A549 (cell line): Measurements from ENCODE around the gene IMMT. TPM values are rescaled to one million over a fixed set of nuclear protein-coding genes. Genes with fewer than 3 reads are reported as not detected.

Source experiments
- ATOH8 ChIP-seq: fragments of 250-450 bp; sonication (Bioruptor Pico); IDR thresholded peaks from 2 replicates; pipeline ENCODE4 v1.5.0; 2020; ENCODE audit warnings: low read depth, mild to moderate bottlenecking, moderate library complexity
- BHLHE40 ChIP-seq: IDR thresholded peaks from 2 replicates; pipeline ENCODE4 v1.6.1; 2012; ENCODE audit warnings: low read depth, low read length, inconsistent platforms
- CBX8 ChIP-seq: fragments of 200-600 bp; sonication (generic); IDR thresholded peaks from 2 replicates; pipeline ENCODE4 v1.6.1; 2016
- CEBPB ChIP-seq, 2 experiments: fragments of >200 bp in 1 of 2; sonication (Bioruptor Twin) in 1 of 2; formaldehyde crosslinking in 1 of 2; IDR thresholded peaks; 2 replicates each; pipeline ENCODE4 v1.6.1; 2012 to 2016
- CHD4 ChIP-seq: fragments of 200-600 bp; sonication (generic); IDR thresholded peaks from 2 replicates; pipeline ENCODE4 v1.6.1; 2016; ENCODE audit warnings: antibody characterized with exemption, mild to moderate bottlenecking, borderline replicate concordance
- E2F6 ChIP-seq: IDR thresholded peaks from 2 replicates; pipeline ENCODE4 v1.6.1; 2012; ENCODE audit warnings: low read depth, borderline replicate concordance
- EHMT2 ChIP-seq: fragments of 200-600 bp; sonication (generic); IDR thresholded peaks from 2 replicates; pipeline ENCODE4 v1.6.1; 2016; ENCODE audit warnings: antibody characterized with exemption, low read depth, mild to moderate bottlenecking, moderate library complexity
- EP300 ChIP-seq, 2 experiments: fragments of >200 bp; sonication (Bioruptor Twin); formaldehyde crosslinking; IDR thresholded peaks; 2 replicates in 1 of 2; 3 replicates in 1 of 2; pipeline ENCODE4 v1.6.1; 2016 to 2017
- FOSL2 ChIP-seq, 2 experiments: fragments of 450-650 bp in 1 of 2; fragments of >200 bp in 1 of 2; sonication (Bioruptor Twin) in 1 of 2; formaldehyde crosslinking; IDR thresholded peaks; 2 replicates each; pipeline versions ENCODE4 v1.5.0 to v1.6.1; 2016 to 2020; ENCODE audit warnings: mild to moderate bottlenecking in 1 of 2, moderate library complexity in 1 of 2
- FOXS1 ChIP-seq: fragments of 250-450 bp; sonication (Bioruptor Pico); IDR thresholded peaks from 2 replicates; pipeline ENCODE4 v1.5.0; 2020; ENCODE audit warnings: mild to moderate bottlenecking, moderate library complexity
- GATA3 ChIP-seq: IDR thresholded peaks from 2 replicates; pipeline ENCODE4 v1.6.1; 2012; ENCODE audit warnings: borderline replicate concordance
- HDAC2 ChIP-seq: fragments of 200-600 bp; sonication (generic); IDR thresholded peaks from 2 replicates; pipeline ENCODE4 v1.6.1; 2016
- HES2 ChIP-seq: fragments of >200 bp; sonication (Bioruptor Twin); formaldehyde crosslinking; IDR thresholded peaks from 2 replicates; pipeline ENCODE4 v1.6.1; 2016
- HOXB13 ChIP-seq: fragments of 250-450 bp; sonication (Bioruptor Pico); IDR thresholded peaks from 2 replicates; pipeline ENCODE4 v1.5.0; 2020; ENCODE audit warnings: low read depth, mild to moderate bottlenecking, moderate library complexity
- HOXB5 ChIP-seq: fragments of 250-450 bp; sonication (Bioruptor Pico); IDR thresholded peaks from 2 replicates; pipeline ENCODE4 v1.5.0; 2020; ENCODE audit warnings: mild to moderate bottlenecking, moderate library complexity
- NPAS2 ChIP-seq: fragments of 250-450 bp; sonication (Bioruptor Pico); IDR thresholded peaks from 2 replicates; pipeline ENCODE4 v1.8.0; 2022; ENCODE audit warnings: mild to moderate bottlenecking, moderate library complexity, borderline replicate concordance
- NR3C1 ChIP-seq: fragments of >200 bp; sonication (Bioruptor Twin); formaldehyde crosslinking; IDR thresholded peaks from 3 replicates; pipeline ENCODE4 v1.6.1; 2017
- PHF8 ChIP-seq: fragments of 200-600 bp; sonication (generic); IDR thresholded peaks from 2 replicates; pipeline ENCODE4 v1.6.1; 2016; ENCODE audit warnings: low read depth, mild to moderate bottlenecking, antibody characterized with exemption, moderate library complexity, borderline replicate concordance
- POLR2A ChIP-seq: IDR thresholded peaks from 2 replicates; pipeline ENCODE4 v1.6.1; 2012; ENCODE audit warnings: mild to moderate bottlenecking, low read length
- RAD21 ChIP-seq, 2 experiments: fragments of >200 bp in 1 of 2; sonication (Bioruptor Twin) in 1 of 2; formaldehyde crosslinking in 1 of 2; IDR thresholded peaks in 1 of 2; conservative IDR thresholded peaks in 1 of 2; 2 replicates in 1 of 2; 3 replicates in 1 of 2; pipeline ENCODE4 v1.6.1; 2012 to 2018; ENCODE audit warnings: inconsistent platforms in 1 of 2
- REST ChIP-seq: fragments of 200-600 bp; sonication (generic); IDR thresholded peaks from 2 replicates; pipeline ENCODE4 v1.6.1; 2016; ENCODE audit warnings: antibody characterized with exemption, mild to moderate bottlenecking, moderate library complexity
- SMC3 ChIP-seq: fragments of >200 bp; sonication (Bioruptor Twin); formaldehyde crosslinking; IDR thresholded peaks from 3 replicates; pipeline ENCODE4 v1.6.1; 2018; ENCODE audit warnings: inconsistent platforms
- TFCP2L1 ChIP-seq: fragments of 250-450 bp; sonication (Bioruptor Pico); IDR thresholded peaks from 2 replicates; pipeline ENCODE4 v1.5.0; 2021; ENCODE audit warnings: mild to moderate bottlenecking
- ZC3H11A ChIP-seq: fragments of 450-650 bp; IDR thresholded peaks from 2 replicates; pipeline ENCODE4 v1.6.1; 2014; ENCODE audit warnings: antibody characterized with exemption, mild to moderate bottlenecking
- polyA plus RNA-seq, 4 experiments: library from polyadenylated mRNA; depleted of rRNA in 3 of 4; stranded (reverse); fragments of >200 nt; fragmentation: RNase III in 1 of 4; extraction: RNeasy Plus Mini Kit Qiagen cat#74134 plus additional on column Dnase treatment in 1 of 4; gene quantifications; 2 replicates in 3 of 4; 3 replicates in 1 of 4; pipeline ENCODE4 v1.2.3, GENCODE V29; 2011 to 2017

The IMMT gene
- polyA plus RNA-seq, 2 of the 4 experiments (the other 2 are of a cell fraction): 101 to 126 TPM

GRCh38 chr2:86105969-86106945 lies 89.0 kb downstream of the IMMT start, which contains the start of gene PTCD3 (continued):
- TF ChIP-seq HOXB13 (no peak), CEBPB (IDR thresholded peaks at IDR 0.05) (peak; percentile 7 to 51; a peak in 1 of 4 replicates), SMC3 (no peak), PHF8 (peak; percentile 89; the same call in 1 of the 2 replicates), NR3C1 (no peak), CHD4 (no peak), ZC3H11A (no peak), CBX8 (no peak), ATOH8 (no peak), FOSL2 (IDR thresholded peaks at IDR 0.05) (no peak), FOSL2 (CRISPR knock-in tag; IDR thresholded peaks at IDR 0.05) (no peak; the same call in 1 of the 2 replicates), NPAS2 (no peak), E2F6 (peak; percentile 62; the same call in 1 of the 2 replicates), REST (no peak), HOXB5 (no peak), RAD21 (conservative IDR thresholded peaks at IDR 0.05 in 1 of 2, IDR thresholded peaks at IDR 0.05 in 1 of 2) (no peak), POLR2A (peak; percentile 96), EP300 (IDR thresholded peaks at IDR 0.05) (no peak), HDAC2 (peak; percentile 48; the same call in 1 of the 2 replicates), GATA3 (peak; percentile 77), EHMT2 (no peak), HES2 (no peak), BHLHE40 (peak; percentile 75), TFCP2L1 (CRISPR knock-in tag) (no peak), FOXS1 (no peak)
